Measurements from ENCODE around the gene PTGDR2. TPM values are rescaled to one million over a fixed set of nuclear protein-coding genes. Genes with fewer than 3 reads are reported as not detected.

The PTGDR2 gene
- total RNA-seq, result under 1 TPM; 0.12 to 0.86 TPM

- H3K27me3 Mint-ChIP-seq, result peaks cover 0 to 2% of the 10 kb centered on the region in 2 donors
- H3K4me3 Mint-ChIP-seq, result peak within 1 kb of the TSS; percentile 41
- H3K9me3 Mint-ChIP-seq, result no peaks in the 10 kb centered on the region
- ATAC-seq (no peak), DNase-seq (ENCODE audit: low spot score) (no peak)
- H3K27ac Mint-ChIP-seq, result no peak within 1 kb of the TSS
- H3K4me1 Mint-ChIP-seq (ENCODE audit: low read depth in 2 of 2), result peaks cover 4 to 9% of the 10 kb centered on the region in 2 donors
- no peaks in the 10 kb centered on the region for H3K36me3 Mint-ChIP-seq
Observed at GRCh38 chr11:60855726-60856633, at the start of gene PTGDR2. Gene PTGDR2 (minus strand): TSS chr11:60855950. CDS start chr11:60853722, 2,228 bp downstream.

- H3K27me3 Mint-ChIP-seq, result no peaks in the 10 kb centered on the region
Observed at GRCh38 chr11:60905047-60905446, 49.3 kb upstream of the PTGDR2 start.

DNA sequence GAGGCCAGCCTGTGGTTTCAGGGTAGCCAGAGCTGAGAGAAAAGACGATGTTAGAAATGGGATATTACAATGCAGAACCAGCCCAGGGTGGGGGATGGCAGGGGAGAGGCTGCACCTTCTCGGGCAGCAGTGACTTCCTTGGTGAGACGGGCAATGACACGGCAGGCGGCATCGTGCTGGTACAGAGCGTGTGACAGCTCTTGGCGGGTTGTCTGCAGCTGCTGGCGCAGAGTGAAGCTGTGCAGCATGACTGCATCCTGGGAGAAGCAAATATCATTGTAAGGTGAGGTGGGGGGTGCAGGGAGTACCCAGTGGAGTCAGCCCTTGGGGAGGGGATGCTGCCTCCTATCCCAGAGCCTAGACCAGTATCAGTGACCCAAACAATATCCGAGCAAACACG is 46.9 kb upstream of the PTGDR2 start:
- H3K4me3 Mint-ChIP-seq, result no peak overlapping the region
- no peaks in the 10 kb centered on the region for H3K9me3 Mint-ChIP-seq
- H3K27ac Mint-ChIP-seq, result no peak overlapping the region
- DNase-seq (ENCODE audit: low spot score) (no peak), ATAC-seq (no peak)
- H3K36me3 Mint-ChIP-seq, result peaks cover 9% of the 10 kb centered on the region
- H3K4me1 Mint-ChIP-seq (ENCODE audit: low read depth in 2 of 2), result peaks cover 26 to 31% of the 10 kb centered on the region in 2 donors
- H3K27me3 Mint-ChIP-seq, result no peaks in the 10 kb centered on the region

More at GRCh38 chr11:60905047-60905446, 49.3 kb upstream of the PTGDR2 start:
- Mint-ChIP-seq H3K36me3 (no peaks in the 10 kb centered on the region), H3K4me1 (ENCODE audit: low read depth in 2 of 2) (peaks cover 26 to 31% of the 10 kb centered on the region in 2 donors), H3K27ac (peak overlapping the region; percentile 87 to 95), H3K4me3 (peak overlapping the region; percentile 92), H3K9me3 (no peaks in the 10 kb centered on the region)
- ATAC-seq (no peak), DNase-seq (ENCODE audit: low spot score) (no peak)

GRCh38 chr11:60900673-60901404 is 45.1 kb upstream of the PTGDR2 start:
- H3K27ac Mint-ChIP-seq, result no peak overlapping the region
- H3K9me3 Mint-ChIP-seq, result no peaks in the 10 kb centered on the region
- H3K4me3 Mint-ChIP-seq, result no peak overlapping the region
- H3K4me1 Mint-ChIP-seq (ENCODE audit: low read depth in 2 of 2), result peaks cover 15 to 25% of the 10 kb centered on the region in 2 donors
- peaks cover 18% of the 10 kb centered on the region for H3K36me3 Mint-ChIP-seq
- ATAC-seq, result no peak
- no peaks in the 10 kb centered on the region for H3K27me3 Mint-ChIP-seq
- no peak for DNase-seq (ENCODE audit: low spot score)

GRCh38 chr11:60899977-60900376 is 44.2 kb upstream of the PTGDR2 start:
- H3K4me3 Mint-ChIP-seq, result no peak overlapping the region
- peaks cover 7 to 18% of the 10 kb centered on the region in 2 donors for H3K4me1 Mint-ChIP-seq (ENCODE audit: low read depth in 2 of 2)
- no peaks in the 10 kb centered on the region for H3K27me3 Mint-ChIP-seq
- no peak for ATAC-seq
- H3K27ac Mint-ChIP-seq, result no peak overlapping the region
- H3K9me3 Mint-ChIP-seq, result no peaks in the 10 kb centered on the region
- DNase-seq (ENCODE audit: low spot score), result no peak
- H3K36me3 Mint-ChIP-seq, result peaks cover 26% of the 10 kb centered on the region

GRCh38 chr11:60899046-60899936 is 43.5 kb upstream of the PTGDR2 start:
- DNase-seq (ENCODE audit: low spot score) (peak; percentile 67), ATAC-seq (peak; percentile 67 to 76)
- no peaks in the 10 kb centered on the region for H3K27me3 Mint-ChIP-seq
- H3K36me3 Mint-ChIP-seq, result peaks cover 29% of the 10 kb centered on the region
- no peaks in the 10 kb centered on the region for H3K9me3 Mint-ChIP-seq
- H3K4me1 Mint-ChIP-seq (ENCODE audit: low read depth in 2 of 2), result peaks cover 3 to 16% of the 10 kb centered on the region in 2 donors
- H3K27ac Mint-ChIP-seq, result no peak overlapping the region
- H3K4me3 Mint-ChIP-seq, result no peak overlapping the region

GRCh38 chr11:60897496-60897895 is 41.7 kb upstream of the PTGDR2 start:
- no peaks in the 10 kb centered on the region for H3K27me3 Mint-ChIP-seq
- no peak for DNase-seq (ENCODE audit: low spot score)
- H3K4me3 Mint-ChIP-seq, result no peak overlapping the region
- H3K9me3 Mint-ChIP-seq, result no peaks in the 10 kb centered on the region
- H3K4me1 Mint-ChIP-seq (ENCODE audit: low read depth in 2 of 2), result peaks cover 0 to 2% of the 10 kb centered on the region in 2 donors
- ATAC-seq, result no peak
- peaks cover 31% of the 10 kb centered on the region for H3K36me3 Mint-ChIP-seq
- H3K27ac Mint-ChIP-seq, result peak overlapping the region in 1 of 2 donors; percentile 47

DNA sequence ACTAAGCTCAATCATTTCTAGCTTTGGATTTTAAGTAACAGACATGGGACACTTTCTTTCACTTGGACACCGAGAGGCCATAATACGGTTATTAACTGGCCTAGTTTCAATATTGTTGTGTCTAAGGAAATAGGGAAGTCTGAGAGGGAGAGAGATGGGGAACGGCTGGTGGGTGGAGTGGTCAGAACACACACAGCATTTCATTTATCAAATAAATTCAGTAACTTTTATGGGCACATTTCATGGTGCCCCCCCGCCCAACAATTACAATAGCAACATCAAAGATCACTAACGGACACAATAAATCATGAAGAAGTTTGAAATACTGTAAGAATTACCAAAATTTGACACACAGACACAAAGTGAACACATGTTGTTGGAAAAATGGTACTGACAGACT is 39.9 kb upstream of the PTGDR2 start:
- no peak overlapping the region for H3K27ac Mint-ChIP-seq

GRCh38 chr11:60891103-60891741 is 35.5 kb upstream of the PTGDR2 start:
- ATAC-seq (no peak), DNase-seq (ENCODE audit: low spot score) (no peak)
- Mint-ChIP-seq H3K9me3 (no peaks in the 10 kb centered on the region), H3K27ac (peak overlapping the region in 1 of 2 donors; percentile 33), H3K27me3 (no peaks in the 10 kb centered on the region), H3K4me3 (no peak overlapping the region), H3K36me3 (peaks cover 26% of the 10 kb centered on the region), H3K4me1 (ENCODE audit: low read depth in 2 of 2) (peaks cover 6 to 10% of the 10 kb centered on the region in 2 donors)

More for the DNA sequence above, 39.9 kb upstream of the PTGDR2 start:
- no peak for ATAC-seq
- peaks cover 36% of the 10 kb centered on the region for H3K36me3 Mint-ChIP-seq
- H3K9me3 Mint-ChIP-seq, result no peaks in the 10 kb centered on the region
- DNase-seq (ENCODE audit: low spot score), result no peak
- H3K4me1 Mint-ChIP-seq (ENCODE audit: low read depth in 2 of 2), result peaks cover 0 to 5% of the 10 kb centered on the region in 2 donors
- H3K27me3 Mint-ChIP-seq, result no peaks in the 10 kb centered on the region
- H3K4me3 Mint-ChIP-seq, result no peak overlapping the region

- Mint-ChIP-seq H3K4me3 (no peak overlapping the region), H3K4me1 (ENCODE audit: low read depth in 2 of 2) (peaks cover 6 to 10% of the 10 kb centered on the region in 2 donors), H3K27me3 (no peaks in the 10 kb centered on the region), H3K9me3 (no peaks in the 10 kb centered on the region), H3K27ac (no peak overlapping the region), H3K36me3 (peaks cover 23% of the 10 kb centered on the region)
- DNase-seq (ENCODE audit: low spot score) (no peak), ATAC-seq (no peak)
Observed at GRCh38 chr11:60890696-60891095, 34.9 kb upstream of the PTGDR2 start.

DNA sequence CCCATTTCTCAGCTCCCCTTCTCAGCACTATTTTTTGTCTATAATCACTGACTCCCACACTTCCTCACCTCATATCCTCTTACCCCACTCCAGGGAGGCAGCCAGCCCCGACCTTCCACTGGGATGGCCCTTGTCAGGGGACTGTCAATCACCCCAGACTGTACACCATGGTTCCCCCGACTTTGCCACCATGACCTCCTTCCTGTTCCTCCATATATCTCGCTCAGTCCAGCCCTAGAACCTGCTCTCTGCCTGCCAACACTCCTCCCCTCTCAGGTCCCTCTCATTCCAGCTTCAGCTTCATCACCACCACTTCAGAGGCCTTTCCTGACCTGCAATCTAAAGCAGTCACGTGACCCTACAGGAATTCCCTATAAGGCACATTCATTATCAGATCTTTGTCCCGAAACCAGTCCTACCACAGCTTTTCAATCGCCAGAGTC is 34.1 kb upstream of the PTGDR2 start:
- no peak overlapping the region for H3K4me3 Mint-ChIP-seq
- no peaks in the 10 kb centered on the region for H3K27me3 Mint-ChIP-seq
- H3K27ac Mint-ChIP-seq, result no peak overlapping the region
- H3K4me1 Mint-ChIP-seq (ENCODE audit: low read depth in 2 of 2), result peaks cover 6 to 10% of the 10 kb centered on the region in 2 donors
- DNase-seq (ENCODE audit: low spot score), result no peak
- ATAC-seq, result no peak
- peaks cover 17% of the 10 kb centered on the region for H3K36me3 Mint-ChIP-seq
- no peaks in the 10 kb centered on the region for H3K9me3 Mint-ChIP-seq

- ATAC-seq (peak; percentile 57 to 64), DNase-seq (ENCODE audit: low spot score) (no peak)
- H3K9me3 Mint-ChIP-seq, result no peaks in the 10 kb centered on the region
- H3K4me3 Mint-ChIP-seq, result no peak overlapping the region
- H3K27ac Mint-ChIP-seq, result no peak overlapping the region
- H3K4me1 Mint-ChIP-seq (ENCODE audit: low read depth in 2 of 2), result peaks cover 9 to 10% of the 10 kb centered on the region in 2 donors
- no peaks in the 10 kb centered on the region for H3K27me3 Mint-ChIP-seq
- peaks cover 22% of the 10 kb centered on the region for H3K36me3 Mint-ChIP-seq
Observed at GRCh38 chr11:60887556-60887955, 31.8 kb upstream of the PTGDR2 start.
